Naive thymus-derived CD4-positive, alpha-beta T cell (primary cell): ENCODE data around the gene AHR. TPM values are rescaled to one million over a fixed set of nuclear protein-coding genes. Genes with fewer than 3 reads are reported as not detected.
"Not testable (repeated sequence)": the region's sequence is repeated elsewhere in the genome, so short reads cannot be mapped to it uniquely, and the experiment has no call there.

Experiments used
- ATAC-seq: fragments of 150-1000 bp; cut with Tn5 transposase; 2 replicates; pipeline ENCODE4 v1.10.0; 2021; ENCODE audit warnings: mild to moderate bottlenecking, moderate library complexity
- CTCF ChIA-PET: fragments of 350-600 bp; sonication (Branson Sonifier 250); formaldehyde crosslinking; loops from one replicate; lab custom pipeline; 2021; ENCODE audit warnings: antibody characterized with exemption; lab: Charles Lee
- POLR2A ChIA-PET: fragments of 350-600 bp; sonication (Branson Sonifier 250); formaldehyde crosslinking; loops from one replicate; lab custom pipeline; 2021; ENCODE audit warnings: antibody characterized with exemption, inconsistent platforms; lab: Charles Lee
- DNase-seq, 9 donors: peaks; one replicate each; pipeline versions ENCODE4 v3.0.0 to v3.0.0-alpha.2; 2020 to 2022; ENCODE audit warnings: mixed read lengths in 1 of 9
- H3K27ac ChIP-seq: one replicate; pipeline ENCODE4 v1.7.0; 2013; ENCODE audit warnings: mild to moderate bottlenecking, low read depth, low read length, moderate library complexity
- H3K27me3 ChIP-seq, 2 donors: one replicate each; pipeline ENCODE4 v1.7.0; 2013; ENCODE audit warnings: low read length in 2 of 2, mild to moderate bottlenecking in 2 of 2, moderate library complexity in 2 of 2; ENCODE audit not compliant: control insufficient read depth in 2 of 2, insufficient read depth in 2 of 2
- H3K36me3 ChIP-seq, 3 experiments: 1 replicate in 2 of 3; 2 replicates in 1 of 3; pipeline ENCODE4 v1.7.0; 2013; ENCODE audit warnings: low read length in 3 of 3, mild to moderate bottlenecking in 3 of 3, moderate library complexity in 1 of 3; ENCODE audit not compliant: insufficient read depth in 3 of 3, control insufficient read depth in 2 of 3
- H3K4me1 ChIP-seq, 2 donors: one replicate each; pipeline ENCODE4 v1.7.0; 2013; ENCODE audit warnings: low read length in 2 of 2, mild to moderate bottlenecking in 2 of 2, moderate library complexity in 1 of 2; ENCODE audit not compliant: control insufficient read depth in 2 of 2, insufficient read depth in 2 of 2
- H3K4me3 ChIP-seq: 2 replicates; pipeline ENCODE4 v1.7.0; 2013; ENCODE audit warnings: mild to moderate bottlenecking, low read length
- H3K9me3 ChIP-seq, 3 experiments: 1 replicate in 2 of 3; 2 replicates in 1 of 3; pipeline ENCODE4 v1.7.0; 2013; ENCODE audit warnings: low read length in 3 of 3; ENCODE audit not compliant: control insufficient read depth in 2 of 3
- H3K27ac Mint-ChIP-seq, 9 donors: one replicate each; pipeline ENCODE4 v1.8.0; 2020 to 2022; ENCODE audit warnings: mixed read lengths in 9 of 9, mild to moderate bottlenecking in 8 of 9, moderate library complexity in 5 of 9, inconsistent platforms in 2 of 9
- H3K27me3 Mint-ChIP-seq, 5 donors: one replicate each; pipeline ENCODE4 v1.8.0; 2021 to 2022; ENCODE audit warnings: mixed read lengths in 5 of 5, mild to moderate bottlenecking in 1 of 5
- H3K36me3 Mint-ChIP-seq, 5 donors: one replicate each; pipeline ENCODE4 v1.8.0; 2020 to 2022; ENCODE audit warnings: mixed read lengths in 5 of 5, mild to moderate bottlenecking in 3 of 5, inconsistent platforms in 1 of 5
- H3K4me1 Mint-ChIP-seq, 7 donors: one replicate each; pipeline ENCODE4 v1.8.0; 2020 to 2022; ENCODE audit warnings: mixed read lengths in 7 of 7, mild to moderate bottlenecking in 3 of 7, inconsistent platforms in 1 of 7
- H3K4me3 Mint-ChIP-seq, 10 donors: one replicate each; pipeline ENCODE4 v1.8.0; 2020 to 2022; ENCODE audit warnings: mild to moderate bottlenecking in 10 of 10, mixed read lengths in 10 of 10, moderate library complexity in 6 of 10, inconsistent platforms in 2 of 10
- H3K9me3 Mint-ChIP-seq, 11 donors: one replicate each; pipeline ENCODE4 v1.8.0; 2020 to 2022; ENCODE audit warnings: mixed read lengths in 11 of 11, mild to moderate bottlenecking in 4 of 11, inconsistent platforms in 1 of 11, moderate library complexity in 1 of 11
- intact Hi-C, 2 donors: fragments of 100-400 bp; cut with micrococcal nuclease; formaldehyde crosslinking; loops; one replicate each; pipeline ENCODE4 v1.15.1; 2023
- polyA plus RNA-seq, 2 donors: library from polyadenylated mRNA; unstranded; fragments of 300-500 nt; fragmentation: Illumina TruSeq; gene quantifications; one replicate each; pipeline ENCODE4 v1.2.3, GENCODE V29; 2021
- total RNA-seq, 6 experiments: library from RNA in 5 of 6; stranded (reverse) in 5 of 6; gene quantifications; 1 replicate in 5 of 6; 2 replicates in 1 of 6; pipeline ENCODE4 v1.2.3 and lab custom pipeline; 2021 to 2026

Gene AHR
- total and polyA plus RNA-seq, 7 experiments from 2014 or later, result 6.7 to 109 (median 16.0) TPM

DNA sequence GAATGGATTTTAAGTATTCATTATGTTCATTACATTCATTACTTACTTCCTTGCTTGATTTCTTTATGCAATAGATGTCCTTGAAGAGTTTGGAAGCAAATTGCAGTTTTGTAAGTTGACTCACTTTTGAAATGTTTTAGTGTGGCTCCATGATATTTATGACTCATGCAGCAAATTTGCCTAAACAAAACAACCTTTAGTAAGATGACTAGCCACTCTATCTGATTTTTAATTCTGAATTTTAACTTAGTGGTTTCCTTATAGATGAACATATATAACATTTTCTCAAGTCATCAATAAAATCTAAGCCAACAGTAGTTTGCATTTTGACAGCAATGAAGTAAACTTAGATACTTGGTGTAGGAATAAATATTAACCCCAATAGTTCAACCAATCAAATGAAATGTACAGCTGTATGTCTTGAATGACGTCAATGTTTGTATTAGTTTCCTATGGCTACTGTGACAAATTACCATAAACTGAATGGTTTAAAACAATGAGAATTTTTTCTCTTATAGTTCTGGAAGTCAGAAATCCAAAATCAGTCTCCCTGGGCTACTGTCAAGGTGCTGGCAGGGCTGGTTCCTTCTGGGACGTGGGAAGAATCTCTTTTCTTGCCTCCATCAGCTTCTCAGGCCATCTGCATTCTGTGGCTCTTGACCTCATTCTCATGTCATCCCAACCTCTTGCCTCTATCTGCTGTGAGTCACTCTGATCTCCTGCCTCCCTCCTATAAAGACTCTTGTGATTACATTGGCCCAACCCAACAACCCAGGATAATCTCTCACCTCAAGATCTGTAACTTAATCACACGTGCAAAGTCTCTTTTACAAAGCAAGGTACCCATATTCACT lies 73.4 kb downstream of the AHR start:
- Histone ChIP-seq H3K27me3 (no peaks in the 10 kb centered on the region), H3K4me1 (no peaks in the 10 kb centered on the region), H3K4me3 (no peak overlapping the region), H3K27ac (no peak overlapping the region), H3K9me3 (no peaks in the 10 kb centered on the region), H3K36me3 (no peaks in the 10 kb centered on the region)
- Mint-ChIP-seq H3K4me1 (no peaks in the 10 kb centered on the region), H3K4me3 (no peak overlapping the region), H3K27me3 (peaks cover 0 to 5% (median 0%) of the 10 kb centered on the region in 5 donors), H3K9me3 (no peaks in the 10 kb centered on the region), H3K36me3 (no peaks in the 10 kb centered on the region), H3K27ac (no peak overlapping the region)
- DNase-seq, result no peak
- ATAC-seq, result no peak
- ChIA-PET CTCF (no interaction called here), POLR2A (no interaction called here)
- intact Hi-C loops, result no loop called here

GRCh38 chr7:17374157-17374556 lies 75.7 kb downstream of the AHR start:
- no peaks in the 10 kb centered on the region for H3K4me1 Mint-ChIP-seq
- CTCF ChIA-PET, result no interaction called here
- Histone ChIP-seq H3K27ac (no peak overlapping the region), H3K4me3 (no peak overlapping the region), H3K36me3 (no peaks in the 10 kb centered on the region), H3K27me3 (no peaks in the 10 kb centered on the region), H3K9me3 (no peaks in the 10 kb centered on the region), H3K4me1 (no peaks in the 10 kb centered on the region)
- no peak overlapping the region for H3K27ac Mint-ChIP-seq
- no peak overlapping the region for H3K4me3 Mint-ChIP-seq
- ATAC-seq (no peak), DNase-seq (no peak)
- H3K36me3 Mint-ChIP-seq, result no peaks in the 10 kb centered on the region
- intact Hi-C loops, result no loop called here
- POLR2A ChIA-PET, result no interaction called here
- peaks cover 0 to 12% (median 0%) of the 10 kb centered on the region in 5 donors for H3K27me3 Mint-ChIP-seq
- H3K9me3 Mint-ChIP-seq, result no peaks in the 10 kb centered on the region

DNA sequence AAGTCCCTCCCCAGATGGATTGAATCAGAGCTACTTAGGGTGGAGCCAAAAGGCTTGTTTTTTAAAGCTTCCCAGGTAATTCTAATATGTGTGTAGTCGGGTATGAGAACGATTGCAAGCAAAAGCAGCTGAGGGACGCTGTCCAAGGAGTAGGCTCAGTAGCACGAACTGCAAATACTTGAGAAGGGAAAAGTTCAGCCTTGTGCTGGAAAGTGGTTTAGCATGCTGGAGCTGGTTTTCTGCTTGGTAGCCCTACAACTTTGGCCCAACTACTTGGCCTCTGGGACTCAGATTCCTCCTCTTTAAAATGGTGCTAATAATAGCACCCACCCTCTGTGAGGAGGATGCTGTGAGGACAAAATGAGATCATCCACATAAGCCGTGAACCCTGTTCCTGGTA lies 76.2 kb downstream of the AHR start:
- H3K36me3 Mint-ChIP-seq, result no peaks in the 10 kb centered on the region
- no peak overlapping the region for H3K27ac ChIP-seq
- no peaks in the 10 kb centered on the region for H3K4me1 ChIP-seq
- no peak overlapping the region for H3K27ac Mint-ChIP-seq
- ChIA-PET CTCF (no interaction called here), POLR2A (interaction anchor here (0.6 kb wide), 1 partner anchor 469 kb away, joined by 3 read pairs; no protein-coding TSS in a partner anchor)
- intact Hi-C loops, result no loop called here
- no peak overlapping the region for H3K4me3 Mint-ChIP-seq
- DNase-seq (no peak), ATAC-seq (no peak)
- H3K4me1 Mint-ChIP-seq, result no peaks in the 10 kb centered on the region
- H3K4me3 ChIP-seq, result no peak overlapping the region
- H3K27me3 Mint-ChIP-seq, result peaks cover 0 to 13% (median 0%) of the 10 kb centered on the region in 5 donors
- H3K9me3 ChIP-seq, result no peaks in the 10 kb centered on the region
- no peaks in the 10 kb centered on the region for H3K36me3 ChIP-seq
- no peaks in the 10 kb centered on the region for H3K27me3 ChIP-seq
- H3K9me3 Mint-ChIP-seq, result no peaks in the 10 kb centered on the region

DNA sequence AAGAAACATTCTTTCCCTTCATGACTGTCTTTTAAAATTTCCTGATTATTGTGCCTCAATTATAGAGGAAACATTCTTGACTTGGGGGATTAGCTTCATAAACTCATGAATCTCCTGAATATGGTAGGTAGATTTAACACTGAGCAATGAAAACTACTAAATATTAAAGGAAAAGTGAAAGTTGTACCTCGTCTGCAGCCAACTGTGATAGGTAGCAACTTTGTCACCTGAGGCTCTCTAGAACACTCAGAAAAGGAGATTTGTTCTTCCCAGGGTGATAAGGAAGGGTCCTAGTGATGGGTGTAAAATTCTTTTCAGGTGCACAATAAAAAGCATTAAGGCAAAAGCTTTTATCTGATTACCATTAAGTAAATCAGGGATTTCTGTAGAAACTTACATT lies 78.1 kb downstream of the AHR start:
- Mint-ChIP-seq H3K4me1 (no peaks in the 10 kb centered on the region), H3K4me3 (no peak overlapping the region), H3K9me3 (no peaks in the 10 kb centered on the region), H3K27me3 (peaks cover 0 to 13% (median 5%) of the 10 kb centered on the region in 5 donors), H3K36me3 (no peaks in the 10 kb centered on the region), H3K27ac (no peak overlapping the region)
- Histone ChIP-seq H3K4me1 (no peaks in the 10 kb centered on the region), H3K9me3 (no peaks in the 10 kb centered on the region), H3K4me3 (no peak overlapping the region), H3K27me3 (no peaks in the 10 kb centered on the region), H3K36me3 (no peaks in the 10 kb centered on the region), H3K27ac (no peak overlapping the region)
- CTCF ChIA-PET, result no interaction called here
- ATAC-seq (no peak), DNase-seq (no peak)
- POLR2A ChIA-PET, result no interaction called here
- intact Hi-C loops, result no loop called here

DNA sequence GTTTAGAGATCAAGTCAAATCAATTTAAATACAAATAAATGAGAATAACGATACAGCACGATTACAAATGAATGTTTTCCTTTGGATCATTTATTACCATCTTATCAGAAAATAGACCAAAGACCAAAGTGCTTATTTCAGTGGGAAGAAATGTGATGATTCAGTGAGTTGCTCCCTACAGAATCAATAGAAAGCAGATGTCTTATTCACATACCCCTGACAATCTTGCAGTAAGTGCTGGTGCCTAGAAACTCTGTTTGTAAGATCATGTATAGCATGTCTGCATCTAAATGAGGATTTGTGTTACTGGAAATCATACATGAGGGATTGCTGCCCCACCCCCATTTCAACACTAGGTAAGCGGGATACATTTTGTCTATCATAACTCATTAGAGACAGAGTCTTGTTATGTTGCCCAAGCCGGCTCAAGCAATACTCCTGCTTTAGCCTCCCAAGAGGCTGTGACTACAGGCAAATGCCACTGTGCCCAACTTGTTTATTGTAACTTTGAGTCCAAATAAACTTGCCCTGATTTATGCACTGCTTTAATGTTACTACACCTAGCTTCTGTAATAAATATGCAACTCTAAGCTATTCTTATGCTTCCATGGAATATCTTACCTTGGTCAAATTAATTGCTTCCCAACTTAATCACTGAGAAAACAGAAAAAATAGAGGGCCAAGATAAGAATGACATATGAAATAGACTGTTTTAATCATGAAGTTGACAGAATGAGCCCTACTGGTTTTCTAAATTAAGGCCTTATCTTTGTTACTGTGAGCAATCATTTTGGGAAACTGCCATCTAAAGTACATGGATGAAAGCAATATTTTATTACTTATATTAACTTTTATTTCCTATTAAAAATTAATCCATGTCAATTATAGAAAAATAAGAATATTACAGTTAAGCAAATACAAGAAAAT lies 82.5 kb downstream of the AHR start:
- H3K36me3 ChIP-seq, result no peaks in the 10 kb centered on the region

GRCh38 chr7:17382408-17383354 lies 84.2 kb downstream of the AHR start:
- intact Hi-C loops, H3K4me1 ChIP-seq, H3K27ac Mint-ChIP-seq, H3K27me3 ChIP-seq, H3K36me3 ChIP-seq, H3K4me1 Mint-ChIP-seq, H3K9me3 ChIP-seq, H3K9me3 Mint-ChIP-seq, DNase-seq, ATAC-seq, H3K4me3 Mint-ChIP-seq, CTCF ChIA-PET, H3K27ac ChIP-seq, POLR2A ChIA-PET, H3K36me3 Mint-ChIP-seq, H3K4me3 ChIP-seq: not testable (repeated sequence)
- peaks cover 0 to 12% (median 5%) of the 10 kb centered on the region in 5 donors for H3K27me3 Mint-ChIP-seq

More for the DNA sequence above, 82.5 kb downstream of the AHR start:
- Histone ChIP-seq H3K9me3 (no peaks in the 10 kb centered on the region), H3K27me3 (no peaks in the 10 kb centered on the region), H3K27ac (no peak overlapping the region), H3K4me1 (no peaks in the 10 kb centered on the region), H3K4me3 (no peak overlapping the region)
- Mint-ChIP-seq H3K27me3 (peaks cover 0 to 11% (median 5%) of the 10 kb centered on the region in 5 donors), H3K27ac (no peak overlapping the region), H3K4me1 (no peaks in the 10 kb centered on the region), H3K9me3 (no peaks in the 10 kb centered on the region), H3K4me3 (no peak overlapping the region), H3K36me3 (no peaks in the 10 kb centered on the region)
- ChIA-PET CTCF (no interaction called here), POLR2A (no interaction called here)
- ATAC-seq (no peak), DNase-seq (no peak)
- intact Hi-C loops, result no loop called here
